Esophagus muscularis mucosa (tissue), 3 donors: ENCODE results near the gene VEGFC.

Experiments used
- CTCF ChIP-seq, 3 experiments: fragments of 200-600 bp in 2 of 3; fragments of 450-650 bp in 1 of 3; sonication (generic) in 2 of 3; IDR thresholded peaks; one replicate each; pipeline ENCODE4 v1.5.1; 2017 to 2019; ENCODE audit warnings: antibody characterized with exemption in 3 of 3, mild to moderate bottlenecking in 2 of 3, moderate library complexity in 1 of 3
- POLR2AphosphoS5 ChIP-seq, 2 donors: sonication (generic); formaldehyde crosslinking; IDR thresholded peaks; one replicate each; pipeline ENCODE4 v1.6.1; 2017; ENCODE audit warnings: antibody characterized with exemption in 2 of 2

DNA sequence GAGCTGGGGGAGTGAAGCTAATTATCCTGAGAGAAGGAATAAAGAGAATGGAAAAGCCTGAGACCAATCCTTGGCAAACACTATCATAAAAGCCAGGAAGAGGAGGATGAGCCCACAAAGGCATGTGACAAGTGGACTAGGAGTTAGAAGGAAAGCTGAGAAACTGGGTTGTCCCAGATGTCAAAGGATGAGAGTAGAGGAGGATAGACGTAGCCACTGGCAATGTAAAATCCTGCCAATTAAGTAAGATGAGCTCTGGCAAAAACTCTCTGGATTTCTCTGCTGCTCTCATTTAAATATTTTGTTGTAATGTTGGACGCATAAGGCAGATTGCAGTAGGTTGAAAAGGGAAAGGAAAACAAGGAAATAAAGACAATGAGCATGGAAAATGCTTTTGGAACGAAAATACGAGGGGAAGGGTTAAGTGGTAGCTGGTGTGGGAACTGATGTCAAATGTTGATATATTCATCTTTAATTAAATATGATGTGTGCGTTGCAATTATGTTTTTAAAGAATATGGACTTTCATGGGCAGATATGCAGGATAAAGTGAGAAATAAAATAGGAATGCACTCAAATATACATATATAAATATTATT is 14.2 kb upstream of the VEGFC start:
- TF ChIP-seq POLR2AphosphoS5 (IDR thresholded peaks at IDR 0.05), result no peak
- no peak for TF ChIP-seq CTCF (IDR thresholded peaks at IDR 0.05)
